Skeletal muscle tissue (tissue), 4 donors: ENCODE results near the gene KLHL29. TPM values are rescaled to one million over a fixed set of nuclear protein-coding genes. Genes with fewer than 3 reads are reported as not detected.
"Not testable (repeated sequence)": the region's sequence is repeated elsewhere in the genome, so short reads cannot be mapped to it uniquely, and the experiment has no call there.

ENCODE experiments used
- H3K27ac ChIP-seq: one replicate; pipeline ENCODE4 v1.7.0; 2013; ENCODE audit warnings: mild to moderate bottlenecking, low read depth, low read length, inconsistent platforms
- H3K27me3 ChIP-seq, 3 donors: one replicate each; pipeline ENCODE4 v1.7.0; 2013; ENCODE audit warnings: low read length in 3 of 3; ENCODE audit not compliant: control insufficient read depth in 3 of 3, insufficient read depth in 3 of 3
- H3K36me3 ChIP-seq, 3 donors: one replicate each; pipeline ENCODE4 v1.7.0; 2013; ENCODE audit warnings: low read length in 3 of 3; ENCODE audit not compliant: control insufficient read depth in 3 of 3, insufficient read depth in 3 of 3
- H3K4me1 ChIP-seq, 3 donors: one replicate each; pipeline ENCODE4 v1.7.0; 2013; ENCODE audit warnings: low read length in 3 of 3, mild to moderate bottlenecking in 3 of 3; ENCODE audit not compliant: control insufficient read depth in 3 of 3, insufficient read depth in 3 of 3
- H3K4me3 ChIP-seq, 3 donors: one replicate each; pipeline ENCODE4 v1.7.0; 2013; ENCODE audit warnings: low read length in 3 of 3
- H3K9ac ChIP-seq, 3 donors: one replicate each; pipeline ENCODE4 v1.7.0; 2013; ENCODE audit warnings: low read length in 3 of 3, mild to moderate bottlenecking in 3 of 3, moderate library complexity in 2 of 3, low read depth in 1 of 3
- H3K9me3 ChIP-seq, 3 donors: one replicate each; pipeline ENCODE4 v1.7.0; 2013; ENCODE audit warnings: low read length in 3 of 3; ENCODE audit not compliant: control insufficient read depth in 3 of 3
- total RNA-seq: library from RNA; depleted of rRNA; stranded (reverse); fragments of >200 nt; gene quantifications from one replicate; pipeline ENCODE4 v1.2.3, GENCODE V29; 2014
- donor health status: Osteomylitis.

The KLHL29 gene
- total RNA-seq, 1 donor from 2014 or later, result 3.7 TPM

DNA sequence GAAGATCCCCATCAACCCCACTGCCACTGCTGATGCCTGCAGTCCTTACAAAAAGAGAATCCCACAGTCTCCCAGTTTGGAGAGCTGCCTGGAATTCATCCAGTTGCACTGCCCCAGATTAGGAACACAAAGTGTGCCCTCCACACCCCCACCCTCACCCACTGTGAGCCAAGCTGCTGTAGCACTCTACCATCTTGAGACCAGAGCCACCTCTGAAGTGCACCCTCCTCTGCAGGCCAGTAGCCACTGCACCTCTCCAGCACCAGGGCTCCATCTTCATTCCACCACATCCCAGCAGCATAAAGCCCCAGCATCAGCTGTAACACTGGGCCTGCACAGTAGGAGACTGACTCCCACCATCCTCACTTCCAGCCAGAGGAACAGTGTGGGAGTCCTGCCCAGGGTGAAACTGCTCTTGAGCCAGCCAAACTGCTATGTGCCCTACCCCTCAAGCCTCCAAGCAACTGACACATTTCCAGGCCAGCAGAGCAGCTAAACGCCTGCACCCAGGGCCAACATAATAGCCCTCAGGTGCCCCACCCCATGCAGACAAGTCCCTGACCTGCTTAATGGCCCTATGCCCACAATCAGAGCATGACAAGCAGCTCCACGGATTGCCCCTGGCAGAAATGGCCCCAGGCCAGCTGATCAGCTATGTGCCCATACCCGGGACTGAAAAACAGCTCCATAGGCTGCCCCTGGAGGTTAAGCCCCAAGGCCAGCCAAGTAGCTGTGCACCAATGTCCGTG lies 335.9 kb downstream of the KLHL29 start:
- no peak overlapping the region for H3K4me3 ChIP-seq
- H3K9ac ChIP-seq, result no peak overlapping the region
- H3K9me3 ChIP-seq, result peaks cover 0 to 3% (median 2%) of the 10 kb centered on the region in 3 donors
- no peak overlapping the region for H3K27ac ChIP-seq
- H3K27me3 ChIP-seq, result no peaks in the 10 kb centered on the region
- no peaks in the 10 kb centered on the region for H3K36me3 ChIP-seq
- peaks cover 0 to 9% (median 8%) of the 10 kb centered on the region in 3 donors for H3K4me1 ChIP-seq

- no peak overlapping the region for H3K4me3 ChIP-seq
- no peak overlapping the region for H3K9ac ChIP-seq
- H3K4me1 ChIP-seq, result peaks cover 0 to 9% (median 8%) of the 10 kb centered on the region in 3 donors
- no peaks in the 10 kb centered on the region for H3K36me3 ChIP-seq
- H3K27ac ChIP-seq, result no peak overlapping the region
- H3K9me3 ChIP-seq, result peaks cover 0 to 3% (median 2%) of the 10 kb centered on the region in 3 donors
- no peaks in the 10 kb centered on the region for H3K27me3 ChIP-seq
Observed at GRCh38 chr2:23721454-23721826, 336.5 kb downstream of the KLHL29 start.

DNA sequence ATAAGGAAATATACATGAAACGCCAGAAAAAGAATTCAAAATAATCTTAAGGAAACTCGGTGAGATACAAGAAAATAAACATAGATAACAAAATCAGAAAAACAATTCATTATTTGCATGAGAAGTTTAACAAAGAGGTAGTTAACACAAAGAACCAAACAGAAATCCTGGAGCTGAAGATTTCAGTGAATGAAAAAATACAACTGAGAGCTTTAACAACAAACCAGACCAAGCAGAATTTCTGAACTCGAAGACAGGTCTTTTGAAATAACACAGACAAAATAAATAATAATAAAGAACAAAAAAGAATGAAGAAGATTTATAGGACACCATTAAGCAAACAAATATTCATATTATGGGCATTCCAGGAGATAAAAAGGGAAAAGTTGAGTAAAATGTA lies 337.3 kb downstream of the KLHL29 start:
- Histone ChIP-seq H3K27ac (no peak overlapping the region), H3K36me3 (no peaks in the 10 kb centered on the region)

GRCh38 chr2:23723029-23723428 lies 338.1 kb downstream of the KLHL29 start:
- H3K27ac ChIP-seq, H3K27me3 ChIP-seq, H3K9ac ChIP-seq, H3K4me1 ChIP-seq, H3K4me3 ChIP-seq, H3K36me3 ChIP-seq, H3K9me3 ChIP-seq: not testable (repeated sequence)

More for the DNA sequence above, 337.3 kb downstream of the KLHL29 start:
- no peaks in the 10 kb centered on the region for H3K27me3 ChIP-seq
- peaks cover 0 to 3% (median 2%) of the 10 kb centered on the region in 3 donors for H3K9me3 ChIP-seq
- H3K9ac ChIP-seq, result no peak overlapping the region
- H3K4me3 ChIP-seq, result no peak overlapping the region
- peaks cover 0 to 9% (median 8%) of the 10 kb centered on the region in 3 donors for H3K4me1 ChIP-seq

GRCh38 chr2:23734416-23734815 lies 349.4 kb downstream of the KLHL29 start:
- Histone ChIP-seq H3K27ac (no peak overlapping the region), H3K27me3 (no peaks in the 10 kb centered on the region), H3K9ac (no peak overlapping the region), H3K36me3 (peaks cover 0 to 4% (median 0%) of the 10 kb centered on the region in 3 donors), H3K9me3 (no peaks in the 10 kb centered on the region), H3K4me1 (no peaks in the 10 kb centered on the region), H3K4me3 (no peak overlapping the region)

DNA sequence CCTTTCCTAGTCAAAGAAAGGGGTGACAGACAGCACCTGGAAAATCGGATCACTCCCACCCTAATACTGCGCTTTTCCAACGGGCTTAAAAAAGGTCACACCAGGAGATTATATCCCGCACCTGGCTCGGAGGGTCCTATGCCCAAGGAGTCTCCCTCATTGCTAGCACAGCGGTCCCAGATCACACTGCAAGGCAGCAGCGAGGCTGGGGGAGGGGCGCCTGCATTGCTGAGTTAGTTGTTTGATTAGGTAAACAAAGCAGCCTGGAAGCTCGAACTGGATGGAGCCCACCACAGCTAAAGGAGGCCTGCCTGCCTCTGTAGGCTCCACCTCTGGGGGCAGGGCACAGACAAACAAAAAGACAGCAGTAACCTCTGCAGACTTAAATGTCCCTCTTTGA lies 351.8 kb downstream of the KLHL29 start:
- not testable (repeated sequence) for H3K27ac ChIP-seq

GRCh38 chr2:23745068-23745725 lies 360.2 kb downstream of the KLHL29 start:
- peak overlapping the region; percentile 5 to 47 (median 23) for H3K4me3 ChIP-seq
- no peaks in the 10 kb centered on the region for H3K36me3 ChIP-seq
- peak overlapping the region; percentile 43 for H3K27ac ChIP-seq
- peaks cover 13 to 14% (median 13%) of the 10 kb centered on the region in 3 donors for H3K4me1 ChIP-seq
- no peaks in the 10 kb centered on the region for H3K9me3 ChIP-seq
- peak overlapping the region in 1 of 3 donors; percentile 60 for H3K9ac ChIP-seq
- H3K27me3 ChIP-seq, result no peaks in the 10 kb centered on the region

More for the DNA sequence above, 351.8 kb downstream of the KLHL29 start:
- H3K4me1 ChIP-seq, H3K27me3 ChIP-seq, H3K4me3 ChIP-seq, H3K36me3 ChIP-seq, H3K9ac ChIP-seq, H3K9me3 ChIP-seq: not testable (repeated sequence)

DNA sequence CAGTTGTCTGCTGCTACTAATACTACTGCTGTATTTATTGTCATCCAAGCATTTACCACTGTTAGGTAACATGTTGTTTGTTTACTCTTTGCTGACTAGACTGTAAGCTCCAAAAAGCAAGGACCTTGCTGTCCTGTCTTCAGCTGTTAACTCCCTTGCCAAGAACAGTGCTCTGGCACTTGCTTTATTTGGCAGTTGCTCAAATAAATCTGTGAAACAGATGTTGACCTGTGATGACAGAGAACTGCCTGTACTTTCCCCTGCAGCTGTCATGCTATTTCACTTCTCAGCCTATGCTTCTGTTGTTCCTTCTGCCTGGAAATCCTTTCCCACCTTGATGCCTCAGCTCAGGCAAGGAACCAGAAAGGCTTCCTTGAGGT lies 360.7 kb downstream of the KLHL29 start:
- Histone ChIP-seq H3K27ac (peak overlapping the region; percentile 43), H3K36me3 (no peaks in the 10 kb centered on the region), H3K27me3 (no peaks in the 10 kb centered on the region), H3K4me3 (peak overlapping the region in 2 of 3 donors; percentile 5 to 47), H3K9me3 (no peaks in the 10 kb centered on the region), H3K9ac (no peak overlapping the region), H3K4me1 (peaks cover 13 to 14% (median 13%) of the 10 kb centered on the region in 3 donors)

GRCh38 chr2:23746141-23746863 lies 361.3 kb downstream of the KLHL29 start:
- Histone ChIP-seq H3K9me3 (no peaks in the 10 kb centered on the region), H3K27ac (peak overlapping the region; percentile 43), H3K27me3 (no peaks in the 10 kb centered on the region), H3K36me3 (no peaks in the 10 kb centered on the region), H3K4me1 (peaks cover 13 to 14% (median 13%) of the 10 kb centered on the region in 3 donors), H3K4me3 (no peak overlapping the region), H3K9ac (no peak overlapping the region)
